Lower leg skin (tissue), 4 donors: ENCODE results near the gene TENM4. TPM values are rescaled to one million over a fixed set of nuclear protein-coding genes. Genes with fewer than 3 reads are reported as not detected.

ENCODE experiments used
- DNase-seq, 2 donors: peaks; one replicate each; pipeline ENCODE4 v3.0.0-alpha.2; 2019; ENCODE audit warnings: low spot score in 2 of 2
- H3K4me3 ChIP-seq: fragments of 200-600 bp; sonication (generic); 2 replicates; pipeline ENCODE4 v1.5.1; 2017; ENCODE audit warnings: mild to moderate bottlenecking, low read depth; ENCODE audit not compliant: poor library complexity, severe bottlenecking
- CTCF ChIP-seq, 3 donors: fragments of 450-650 bp; IDR thresholded peaks; one replicate each; pipeline ENCODE4 v1.5.1; 2016; ENCODE audit warnings: antibody characterized with exemption in 3 of 3, mild to moderate bottlenecking in 3 of 3, moderate library complexity in 2 of 3
- POLR2A ChIP-seq, 2 donors: fragments of 450-650 bp; IDR thresholded peaks; one replicate each; pipeline ENCODE4 v1.6.1; 2016 to 2017; ENCODE audit warnings: antibody characterized with exemption in 2 of 2, mild to moderate bottlenecking in 1 of 2, moderate library complexity in 1 of 2
- WGBS, 2 donors: methylation state at CpG; one replicate each; pipeline ENCODE4 v1.1.5; 2018; 5-methylcytosine and 5-hydroxymethylcytosine counted together
- intact Hi-C: fragments of 100-400 bp; cut with DNase I; formaldehyde crosslinking; loops from one replicate; pipeline ENCODE4 v1.15.0; 2023; ENCODE audit warnings: low total_unique reads
- total RNA-seq, 4 donors: library from RNA; depleted of rRNA; stranded (reverse); fragments of >200 nt; gene quantifications; one replicate each; pipeline ENCODE4 v1.1.0, GENCODE V29; 2016

Gene TENM4
- total RNA-seq, 4 donors from 2014 or later: 34.4 to 41.1 (median 36.6) TPM

GRCh38 chr11:78722786-78723185 lies 718.0 kb downstream of the TENM4 start:
- WGBS, 2 donors: 94 to 96% methylated on average over 5 of the region's 5 CpGs
- TF ChIP-seq CTCF (IDR thresholded peaks at IDR 0.05): no peak
- no peak for TF ChIP-seq POLR2A (IDR thresholded peaks at IDR 0.05)
- DNase-seq: no peak
- intact Hi-C loops: no loop called here
- no peak overlapping the region for H3K4me3 ChIP-seq

GRCh38 chr11:78720281-78720989 lies 720.4 kb downstream of the TENM4 start:
- DNase-seq: no peak
- no peak for TF ChIP-seq POLR2A (IDR thresholded peaks at IDR 0.05)
- TF ChIP-seq CTCF (IDR thresholded peaks at IDR 0.05): no peak
- intact Hi-C loops: no loop called here
- H3K4me3 ChIP-seq: no peak overlapping the region

GRCh38 chr11:78717041-78717440 lies 723.8 kb downstream of the TENM4 start:
- no peak for DNase-seq
- intact Hi-C loops: no loop called here
- no peak overlapping the region for H3K4me3 ChIP-seq
- TF ChIP-seq POLR2A (IDR thresholded peaks at IDR 0.05): no peak
- no peak for TF ChIP-seq CTCF (IDR thresholded peaks at IDR 0.05)

- no peak overlapping the region for H3K4me3 ChIP-seq
- TF ChIP-seq POLR2A (IDR thresholded peaks at IDR 0.05) (no peak), CTCF (IDR thresholded peaks at IDR 0.05) (no peak)
- intact Hi-C loops: no loop called here
- WGBS, 2 donors: 50 to 61% methylated on average over 8 of the region's 8 CpGs
- no peak for DNase-seq
Observed at GRCh38 chr11:78715639-78716311, 725.1 kb downstream of the TENM4 start.

GRCh38 chr11:78714539-78714938 lies 726.3 kb downstream of the TENM4 start:
- TF ChIP-seq CTCF (IDR thresholded peaks at IDR 0.05) (no peak), POLR2A (IDR thresholded peaks at IDR 0.05) (no peak)
- DNase-seq: no peak
- H3K4me3 ChIP-seq: no peak overlapping the region
- intact Hi-C loops: no loop called here
- WGBS, 2 donors: 52 to 60% methylated on average over 3 of the region's 3 CpGs
